Activated T-cell treated with anti-CD3 and anti-CD28 coated beads, Interleukin-2, amount 50 U/mL, for 48 hours (primary cell): Measurements from ENCODE around the gene HAO1.
"Not testable (repeated sequence)": the region's sequence is repeated elsewhere in the genome, so short reads cannot be mapped to it uniquely, and the experiment has no call there.

ENCODE experiments used
- DNase-seq, 2 experiments: peaks; one replicate each; pipeline ENCODE4 v3.0.0-alpha.2; 2020

Gene HAO1

GRCh38 chr20:7850775-7851490 lies 89.3 kb downstream of the HAO1 start:
- no peak for DNase-seq

DNA sequence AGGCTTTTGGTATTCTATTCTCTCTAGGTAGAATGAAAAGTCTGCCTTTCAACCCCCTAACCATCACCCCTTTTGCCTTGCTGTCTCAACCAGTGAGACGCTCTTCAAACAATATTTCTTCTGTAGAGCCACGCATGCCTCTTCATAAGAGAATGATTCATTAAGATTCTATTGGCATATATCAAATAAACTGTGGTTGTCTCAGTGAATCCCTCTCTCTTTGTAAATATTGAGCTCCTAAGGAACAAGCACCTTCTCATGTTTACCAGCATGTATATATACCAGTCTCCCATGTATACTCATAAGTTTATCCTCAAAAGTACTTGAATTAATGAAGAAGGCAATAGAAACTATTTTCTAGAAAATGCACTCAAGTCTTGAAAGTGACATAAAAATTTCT lies 90.6 kb downstream of the HAO1 start:
- DNase-seq, result no peak

- DNase-seq, result no peak
These were observed 91.9 kb downstream of the HAO1 start for GRCh38 chr20:7848351-7848750.

GRCh38 chr20:7843613-7844012 lies 96.6 kb downstream of the HAO1 start:
- no peak for DNase-seq

- no peak for DNase-seq
These were observed 98.3 kb downstream of the HAO1 start for GRCh38 chr20:7841971-7842310.

- no peak for DNase-seq
These were observed 98.8 kb downstream of the HAO1 start for GRCh38 chr20:7841291-7841970.

- DNase-seq, result no peak
These were observed 104.2 kb downstream of the HAO1 start for GRCh38 chr20:7836076-7836475.

GRCh38 chr20:7834441-7834840 lies 105.8 kb downstream of the HAO1 start:
- DNase-seq, result not testable (repeated sequence)
